Prostate gland (tissue), 2 donors: Measurements from ENCODE around the gene C1orf226.

ENCODE experiments used
- POLR2A ChIP-seq: fragments of 450-650 bp; IDR thresholded peaks from one replicate; pipeline ENCODE4 v1.6.1; 2016; ENCODE audit warnings: antibody characterized with exemption, mild to moderate bottlenecking
- POLR2AphosphoS5 ChIP-seq: sonication (generic); formaldehyde crosslinking; IDR thresholded peaks from one replicate; pipeline ENCODE4 v1.6.1; 2017; ENCODE audit warnings: antibody characterized with exemption
- TF ChIP-seq, protein P1 (sequence below), 4 experiments: fragments of 200-600 bp in 2 of 4; fragments of 450-650 bp in 2 of 4; sonication (generic) in 2 of 4; IDR thresholded peaks; 1 replicate in 3 of 4; 2 replicates in 1 of 4; pipeline ENCODE4 v1.5.1; 2016 to 2019; ENCODE audit warnings: antibody characterized with exemption in 4 of 4, mild to moderate bottlenecking in 2 of 4, moderate library complexity in 2 of 4

DNA sequence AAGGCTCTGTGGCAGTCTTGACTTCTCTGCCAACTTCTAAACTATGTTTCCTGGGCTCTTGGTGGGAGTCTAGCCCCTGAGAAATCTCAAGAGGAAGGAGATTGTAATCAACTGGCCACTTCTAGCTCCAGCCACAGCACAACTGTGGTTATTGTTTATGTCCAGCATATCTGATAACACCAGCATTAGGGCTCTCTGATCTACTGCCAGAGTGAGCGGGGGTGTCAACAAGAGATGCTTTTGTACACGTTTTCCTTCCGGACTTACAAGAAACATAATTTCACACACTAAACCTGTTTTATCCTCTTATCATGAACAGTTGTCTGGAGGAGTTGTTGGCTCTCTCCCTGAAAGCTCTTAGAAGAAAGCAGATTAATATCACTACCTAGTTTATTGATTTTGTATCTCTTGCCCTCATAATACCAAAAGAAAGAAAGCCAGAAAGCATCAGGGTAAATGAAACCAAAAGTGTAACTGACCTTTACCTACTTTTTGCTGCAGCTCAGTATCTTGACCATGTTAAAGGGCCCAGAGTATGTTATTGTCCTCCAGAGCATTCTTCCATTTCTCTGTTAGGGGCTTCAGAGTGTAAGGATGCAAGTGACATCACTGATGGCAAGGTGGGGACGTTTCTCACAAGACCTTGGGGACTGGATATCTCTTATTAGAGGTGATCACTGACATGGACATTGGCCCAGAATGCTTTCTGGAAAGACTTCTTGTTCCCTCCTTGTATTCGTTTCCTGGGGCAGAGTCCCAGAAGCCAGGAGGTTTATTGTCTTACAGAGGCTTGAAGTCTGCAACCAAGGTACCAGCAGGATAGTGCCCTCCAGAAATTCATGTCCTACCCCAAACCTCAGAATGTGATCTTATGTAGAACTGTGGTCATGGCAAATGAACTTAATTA is 40.0 kb downstream of the C1orf226 start:
- TF ChIP-seq, protein P1, sequence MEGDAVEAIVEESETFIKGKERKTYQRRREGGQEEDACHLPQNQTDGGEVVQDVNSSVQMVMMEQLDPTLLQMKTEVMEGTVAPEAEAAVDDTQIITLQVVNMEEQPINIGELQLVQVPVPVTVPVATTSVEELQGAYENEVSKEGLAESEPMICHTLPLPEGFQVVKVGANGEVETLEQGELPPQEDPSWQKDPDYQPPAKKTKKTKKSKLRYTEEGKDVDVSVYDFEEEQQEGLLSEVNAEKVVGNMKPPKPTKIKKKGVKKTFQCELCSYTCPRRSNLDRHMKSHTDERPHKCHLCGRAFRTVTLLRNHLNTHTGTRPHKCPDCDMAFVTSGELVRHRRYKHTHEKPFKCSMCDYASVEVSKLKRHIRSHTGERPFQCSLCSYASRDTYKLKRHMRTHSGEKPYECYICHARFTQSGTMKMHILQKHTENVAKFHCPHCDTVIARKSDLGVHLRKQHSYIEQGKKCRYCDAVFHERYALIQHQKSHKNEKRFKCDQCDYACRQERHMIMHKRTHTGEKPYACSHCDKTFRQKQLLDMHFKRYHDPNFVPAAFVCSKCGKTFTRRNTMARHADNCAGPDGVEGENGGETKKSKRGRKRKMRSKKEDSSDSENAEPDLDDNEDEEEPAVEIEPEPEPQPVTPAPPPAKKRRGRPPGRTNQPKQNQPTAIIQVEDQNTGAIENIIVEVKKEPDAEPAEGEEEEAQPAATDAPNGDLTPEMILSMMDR (IDR thresholded peaks at IDR 0.05), result no peak
- no peak for TF ChIP-seq POLR2A
- no peak for TF ChIP-seq POLR2AphosphoS5
